Measurements from ENCODE around the gene REXO1.
"Not testable (repeated sequence)": the region's sequence is repeated elsewhere in the genome, so short reads cannot be mapped to it uniquely, and the experiment has no call there.

The REXO1 gene

GRCh38 chr19:1811472-1811894, 36.8 kb downstream of the REXO1 start:
- peak; percentile 60 for DNase-seq

DNA sequence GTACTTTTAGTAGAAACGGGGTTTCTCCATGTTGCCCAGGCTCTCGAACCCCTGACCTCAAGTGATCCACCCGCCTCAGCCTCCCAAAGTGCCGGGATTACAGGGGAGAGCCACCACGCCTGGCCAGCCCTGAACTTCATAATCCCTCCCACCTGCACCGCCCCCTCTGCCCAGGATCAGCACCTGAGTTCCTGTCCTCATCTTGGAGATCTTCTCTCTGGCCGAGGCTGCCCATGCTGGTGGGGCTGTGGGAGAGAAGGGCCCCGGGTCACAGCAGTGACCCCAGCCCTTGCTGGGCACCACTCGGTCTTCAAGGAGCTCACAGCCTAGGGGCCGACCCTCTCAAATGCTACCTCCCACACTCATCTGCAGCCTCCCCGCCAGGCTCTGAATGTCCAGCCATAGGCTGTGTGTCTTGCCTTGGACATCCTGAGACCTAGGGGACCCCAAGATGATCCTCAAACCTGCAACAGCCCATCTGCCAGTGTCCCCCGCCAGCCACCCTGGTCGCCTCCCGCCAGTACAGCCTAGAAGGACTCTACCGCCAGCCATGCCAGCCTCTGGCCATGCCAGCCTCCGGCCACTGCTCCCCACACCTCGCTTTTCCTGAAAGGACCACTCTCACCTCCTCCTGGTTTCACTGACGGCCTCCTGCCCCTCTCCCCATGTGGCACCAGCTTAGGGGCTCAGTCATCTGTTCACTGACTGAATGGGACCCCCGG, 37.7 kb downstream of the REXO1 start:
- DNase-seq, result no peak

- no peak for DNase-seq
Measured at GRCh38 chr19:1809678-1810077, 38.6 kb downstream of the REXO1 start.

- no peak for DNase-seq
Measured at GRCh38 chr19:1808395-1808731, 39.9 kb downstream of the REXO1 start.

DNA sequence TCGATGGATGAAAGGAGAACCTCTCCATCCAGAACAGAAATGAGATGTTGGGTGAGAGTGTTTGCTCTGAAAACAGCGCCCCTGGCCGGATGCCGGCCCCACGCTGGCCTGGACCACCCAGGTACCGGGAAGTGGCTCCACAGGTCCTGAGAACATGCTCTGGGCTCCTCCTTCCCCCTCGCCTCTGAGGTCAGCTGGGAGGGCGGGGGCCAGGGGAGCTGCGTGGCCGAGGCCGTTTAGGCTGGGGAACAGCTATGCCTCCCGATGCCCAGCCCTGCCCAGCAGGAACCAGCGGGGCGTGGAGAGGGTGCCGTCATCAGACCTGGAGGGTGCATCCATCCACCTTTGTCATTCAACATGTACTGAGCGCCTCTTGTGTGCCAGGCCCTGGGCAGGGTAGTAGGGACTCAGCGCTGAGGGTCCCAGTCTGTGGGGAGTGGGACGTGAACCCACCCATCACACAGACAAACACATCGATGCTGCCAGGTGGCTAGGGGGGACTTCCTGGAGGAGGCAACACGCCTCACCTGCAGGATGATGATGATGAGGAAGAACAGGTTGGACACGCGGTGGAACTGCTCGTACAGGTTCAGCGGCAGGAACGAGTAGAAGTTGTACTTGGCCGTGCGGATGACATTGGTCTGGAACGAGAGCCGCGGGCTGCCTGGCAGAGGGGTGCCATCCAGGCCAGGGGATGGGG, 40.4 kb downstream of the REXO1 start:
- no peak for DNase-seq

DNA sequence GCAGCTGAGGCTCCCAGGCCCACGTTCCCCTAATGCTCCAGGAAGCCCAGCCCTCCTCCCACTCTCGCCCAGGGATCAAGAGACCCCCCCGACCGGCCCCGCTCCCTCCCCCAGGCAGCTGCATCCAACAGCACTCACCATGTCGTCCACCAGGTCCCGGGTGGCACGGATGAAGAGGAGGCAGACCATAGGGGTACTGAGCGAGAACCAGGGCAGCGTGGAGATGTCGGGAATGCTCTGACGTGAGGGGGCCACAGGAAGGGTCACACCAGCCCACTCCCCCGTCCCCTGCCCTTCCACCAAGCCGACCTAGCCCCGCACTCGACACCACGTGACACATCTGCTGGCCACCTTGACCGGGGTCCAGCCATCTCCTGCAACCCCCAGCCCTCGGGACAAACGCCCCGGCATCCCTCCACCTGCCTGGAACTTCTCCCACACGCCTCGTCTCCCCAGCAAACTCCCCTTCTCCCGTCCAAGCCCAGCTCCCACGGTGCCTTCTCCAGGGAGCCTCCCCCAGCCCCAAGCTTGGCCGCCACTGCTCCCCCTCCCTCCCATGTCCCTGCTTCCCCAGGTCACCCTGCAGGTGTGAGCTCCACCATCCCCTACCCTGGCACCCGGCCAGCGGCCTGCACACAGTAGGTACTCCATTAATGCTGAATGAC, 41.1 kb downstream of the REXO1 start:
- no peak for DNase-seq

DNA sequence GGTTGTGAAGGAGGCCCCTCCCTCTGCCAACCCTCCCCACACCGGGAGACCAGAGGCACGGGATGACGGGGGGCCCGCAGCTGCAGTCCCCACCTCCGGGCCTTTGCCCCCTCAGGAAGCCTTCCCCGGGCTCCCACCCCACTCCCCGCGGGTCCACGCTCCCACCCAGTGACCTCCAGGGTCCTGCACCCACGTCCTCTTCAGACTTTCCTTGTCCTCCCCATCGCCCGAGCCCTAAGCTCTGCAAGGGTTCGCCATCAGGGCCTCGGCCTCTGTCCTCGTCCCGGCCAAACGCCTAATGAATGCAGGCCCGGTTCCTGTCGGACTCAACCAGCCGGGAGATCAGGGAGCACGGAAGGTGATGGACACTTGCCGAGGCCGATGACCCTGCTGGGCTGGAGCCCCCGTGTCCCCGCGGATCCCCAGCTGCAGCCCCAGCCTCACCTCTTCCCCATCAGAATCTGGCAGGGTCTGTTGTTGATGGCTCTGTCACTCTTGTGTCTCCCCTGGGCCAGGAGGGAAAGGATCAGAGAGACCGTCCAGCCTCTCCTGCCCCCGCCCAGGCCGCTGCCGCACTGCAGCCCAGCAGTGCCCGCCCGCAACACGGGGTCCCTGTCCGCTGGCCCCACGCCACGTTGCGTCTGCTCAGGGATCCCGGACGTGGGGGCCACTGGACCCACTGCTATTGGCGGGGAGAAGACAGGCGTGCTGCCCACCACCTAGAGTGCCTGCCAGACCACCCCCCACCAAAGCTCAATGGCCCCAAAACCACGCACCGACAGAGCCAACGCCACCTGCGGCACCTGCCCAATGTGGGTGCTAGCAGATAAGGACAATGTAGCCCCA, 41.9 kb downstream of the REXO1 start:
- DNase-seq, result no peak

- no peak for DNase-seq
Measured at GRCh38 chr19:1805401-1806183, 42.7 kb downstream of the REXO1 start.

DNA sequence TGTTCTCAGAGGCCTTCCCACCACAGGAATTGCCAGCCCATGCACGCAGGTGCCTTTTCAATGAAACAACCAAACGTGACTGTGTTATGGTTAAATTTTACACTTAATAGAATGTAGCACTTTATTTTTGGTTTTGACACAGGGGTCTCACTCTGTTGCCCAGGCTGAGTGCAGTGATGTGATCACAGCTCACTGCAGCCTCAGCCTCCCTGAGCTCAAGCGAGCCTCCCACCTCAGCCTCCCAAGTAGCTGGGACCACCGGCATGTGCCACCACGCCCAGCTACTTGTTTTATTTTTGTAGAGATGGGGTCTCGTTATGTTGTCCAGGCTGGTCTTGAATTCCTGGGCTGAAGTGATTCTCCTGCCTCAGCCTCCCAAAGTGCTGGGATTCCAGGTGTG, 43.4 kb downstream of the REXO1 start:
- DNase-seq, result no peak

DNA sequence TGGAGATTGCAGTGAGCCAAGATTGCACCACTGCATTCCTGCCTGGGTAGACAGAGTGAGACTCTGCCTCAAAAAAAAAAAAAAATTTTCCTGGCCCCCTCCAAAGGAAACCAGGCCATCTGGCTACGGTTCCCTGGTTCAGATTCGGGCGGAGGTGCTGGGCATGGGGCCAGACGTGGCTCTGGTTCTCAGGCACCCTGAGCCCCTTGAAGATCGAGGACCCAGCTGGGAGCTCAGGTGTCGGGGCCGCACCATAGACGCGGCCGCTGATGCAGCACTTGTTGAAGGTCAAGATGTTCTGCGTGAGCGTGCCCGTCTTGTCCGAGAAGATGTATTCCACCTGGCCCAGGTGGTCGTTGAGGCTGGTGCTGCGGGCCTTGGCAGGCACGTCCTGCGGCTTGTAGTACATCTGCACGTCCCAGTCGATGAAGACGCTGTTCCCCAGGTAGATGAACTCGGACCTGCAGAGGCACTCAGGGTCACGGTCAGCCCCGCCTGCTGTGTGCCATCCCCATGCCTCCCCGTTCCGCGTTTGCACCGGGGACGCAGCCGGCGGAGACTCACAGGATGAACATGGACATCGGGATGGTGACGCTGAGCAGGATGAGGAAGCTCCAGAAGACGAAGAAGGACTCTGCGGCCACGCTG, 48.5 kb downstream of the REXO1 start:
- DNase-seq, result no peak

DNA sequence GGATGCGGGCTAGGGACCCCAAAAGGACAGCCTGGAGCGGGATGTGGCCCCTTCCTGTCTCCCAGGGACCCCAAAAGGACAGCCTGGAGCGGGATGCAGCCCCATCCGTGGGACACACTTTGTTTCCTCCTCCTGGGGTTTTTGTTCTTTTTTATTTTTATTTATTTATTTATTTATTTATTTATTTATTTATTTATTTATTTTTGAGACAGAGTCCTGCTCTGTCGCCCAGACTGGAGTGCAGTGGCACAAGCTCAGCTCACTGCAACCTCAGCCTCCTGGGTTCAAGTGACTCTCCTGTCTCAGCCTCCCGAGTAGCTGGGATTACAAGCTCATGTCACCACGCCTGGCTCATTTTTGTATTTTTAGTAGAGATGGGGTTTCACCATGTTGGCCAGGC, 51.0 kb downstream of the REXO1 start:
- not testable (repeated sequence) for DNase-seq

- no peak for DNase-seq
Measured at GRCh38 chr19:1796395-1797142, 51.7 kb downstream of the REXO1 start.

GRCh38 chr19:1794424-1795172, 53.7 kb downstream of the REXO1 start:
- DNase-seq, result no peak

DNA sequence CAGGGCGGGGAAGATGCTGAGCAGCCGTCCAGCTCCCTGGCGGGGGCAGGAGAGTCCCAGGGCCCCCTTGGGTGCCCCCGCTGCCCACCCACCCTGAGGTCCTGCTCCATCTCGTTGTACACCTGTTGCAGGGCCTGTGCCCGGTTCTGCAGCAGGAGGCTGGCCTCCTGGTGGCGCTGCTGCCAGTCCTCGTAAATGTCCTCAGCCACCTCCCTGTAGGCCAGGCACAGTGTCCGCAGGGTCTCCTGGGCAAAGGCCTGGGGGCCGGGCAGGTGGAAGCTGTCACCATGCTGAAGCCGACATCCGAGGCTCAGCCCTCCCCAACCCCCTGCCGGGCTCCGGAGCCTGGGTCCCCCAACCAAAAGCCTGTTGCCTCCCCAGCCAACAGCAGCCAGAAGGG, 56.4 kb downstream of the REXO1 start:
- no peak for DNase-seq

- DNase-seq, result no peak
Measured at GRCh38 chr19:1790054-1790792, 58.1 kb downstream of the REXO1 start.

- no peak for DNase-seq
Measured at GRCh38 chr19:1789261-1790041, 58.8 kb downstream of the REXO1 start.

DNA sequence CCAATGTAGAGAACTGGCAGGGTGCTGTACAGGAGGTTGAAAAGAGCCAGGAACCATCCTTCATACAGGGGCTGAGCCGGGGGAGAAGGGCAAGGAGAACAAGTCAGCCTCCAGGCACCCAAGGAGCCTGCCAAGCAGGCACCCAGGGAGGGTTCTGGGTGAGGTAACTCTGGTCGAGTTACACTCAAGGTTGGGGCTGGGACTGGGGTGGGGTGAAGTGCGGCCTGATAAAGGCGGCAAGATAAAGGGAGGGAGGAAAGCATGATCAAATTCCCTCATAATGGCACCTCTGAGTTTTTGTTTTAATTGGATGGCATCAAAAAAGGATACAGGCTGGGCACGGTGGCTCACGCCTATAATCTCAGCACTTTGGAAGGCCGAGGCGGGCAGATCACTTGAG, 61.2 kb downstream of the REXO1 start:
- no peak for DNase-seq

GRCh38 chr19:1786668-1787067, 61.6 kb downstream of the REXO1 start:
- DNase-seq, result no peak

DNA sequence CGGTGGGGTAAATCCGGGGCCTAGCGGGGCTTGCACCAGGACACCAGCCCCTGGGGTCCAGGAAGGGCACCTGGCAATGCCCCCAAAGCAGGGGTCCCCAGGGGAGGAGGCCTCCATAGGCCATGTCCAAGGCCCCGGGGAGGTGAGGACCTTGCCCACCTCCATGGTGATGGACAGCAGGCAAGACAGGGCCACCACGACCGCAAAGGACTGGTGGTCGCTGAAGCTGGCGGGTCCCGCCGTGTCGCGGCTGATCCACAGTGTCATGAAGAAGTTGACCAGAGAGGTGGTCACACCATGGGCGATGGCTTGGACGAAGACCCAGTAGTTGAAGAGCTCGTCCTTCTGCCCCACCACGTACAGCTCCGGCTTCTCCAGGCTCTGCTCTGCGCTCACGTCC, 63.0 kb downstream of the REXO1 start:
- no peak for DNase-seq
